Stimulated activated CD4-positive, alpha-beta T cell treated with anti-CD3 and anti-CD28 coated beads, Interleukin-15, amount 100 ng/mL, for 24 hours (primary cell): Measurements from ENCODE around the gene HS3ST2.

ENCODE experiments used
- DNase-seq: peaks from one replicate; pipeline ENCODE4 v3.0.0-alpha.2; 2020

HS3ST2 gene

GRCh38 chr16:22813948-22814710 is at the start of gene HS3ST2:
TSS of gene HS3ST2 (plus strand) at chr16:22814162. CDS start at chr16:22814611, 449 bp downstream.
- DNase-seq, result peak; percentile 24

GRCh38 chr16:22764662-22765327 is 49.2 kb upstream of the HS3ST2 start:
- no peak for DNase-seq

GRCh38 chr16:22765479-22765878 is 48.5 kb upstream of the HS3ST2 start:
- DNase-seq, result no peak

- no peak for DNase-seq
Measured at GRCh38 chr16:22770866-22771265, 43.1 kb upstream of the HS3ST2 start.

- DNase-seq, result no peak
Measured at GRCh38 chr16:22771551-22771950, 42.4 kb upstream of the HS3ST2 start.

GRCh38 chr16:22775220-22775922 is 38.6 kb upstream of the HS3ST2 start:
- DNase-seq, result no peak

GRCh38 chr16:22781480-22781879 is 32.5 kb upstream of the HS3ST2 start:
- no peak for DNase-seq

- DNase-seq, result no peak
Measured at GRCh38 chr16:22782314-22782713, 31.6 kb upstream of the HS3ST2 start.

GRCh38 chr16:22784690-22785214 is 29.2 kb upstream of the HS3ST2 start:
- DNase-seq, result no peak

- no peak for DNase-seq
Measured at GRCh38 chr16:22785552-22785951, 28.4 kb upstream of the HS3ST2 start.

GRCh38 chr16:22786284-22786683 is 27.7 kb upstream of the HS3ST2 start:
- DNase-seq, result no peak

GRCh38 chr16:22786691-22787090 is 27.3 kb upstream of the HS3ST2 start:
- no peak for DNase-seq

GRCh38 chr16:22787466-22788192 is 26.3 kb upstream of the HS3ST2 start:
- DNase-seq, result no peak

- DNase-seq, result no peak
Measured at GRCh38 chr16:22788193-22788530, 25.8 kb upstream of the HS3ST2 start.

GRCh38 chr16:22789281-22789945 is 24.5 kb upstream of the HS3ST2 start:
- no peak for DNase-seq

- DNase-seq, result no peak
Measured at GRCh38 chr16:22797551-22797950, 16.4 kb upstream of the HS3ST2 start.

- no peak for DNase-seq
Measured at GRCh38 chr16:22799113-22799512, 14.8 kb upstream of the HS3ST2 start.

GRCh38 chr16:22804893-22805292 is 9.1 kb upstream of the HS3ST2 start:
- DNase-seq, result no peak

- DNase-seq, result no peak
Measured at GRCh38 chr16:22805326-22805725, 8.6 kb upstream of the HS3ST2 start.

- no peak for DNase-seq
Measured at GRCh38 chr16:22806811-22807210, 7.2 kb upstream of the HS3ST2 start.

- no peak for DNase-seq
Measured at GRCh38 chr16:22810226-22810625, 3.7 kb upstream of the HS3ST2 start.

GRCh38 chr16:22813223-22813947 is 577 bp upstream of the HS3ST2 start:
- DNase-seq, result peak; percentile 65
